Measurements from ENCODE around the gene ISX. TPM values are rescaled to one million over a fixed set of nuclear protein-coding genes. Genes with fewer than 3 reads are reported as not detected.

The ISX gene
- total RNA-seq, 6 experiments from 2014 or later: not detected

- Mint-ChIP-seq H3K36me3 (ENCODE audit: low read depth) (peaks cover 14% of the 10 kb centered on the region), H3K27ac (no peak overlapping the region), H3K9me3 (peaks cover 86% of the 10 kb centered on the region), H3K27me3 (ENCODE audit: insufficient read depth) (peaks cover 2% of the 10 kb centered on the region; the same call in 1 of the 2 replicates), H3K4me1 (ENCODE audit: low read depth) (no peaks in the 10 kb centered on the region), H3K4me3 (no peak overlapping the region)
- TF ChIP-seq CTCF (IDR thresholded peaks at IDR 0.05): peak; percentile 28; the same call in 1 of the 2 replicates
- no peak for DNase-seq
Observed at GRCh38 chr22:35037089-35037488, 28.9 kb upstream of the ISX start.

- TF ChIP-seq CTCF (IDR thresholded peaks at IDR 0.05): no peak
- H3K4me1 Mint-ChIP-seq (ENCODE audit: low read depth): no peaks in the 10 kb centered on the region
- no peak overlapping the region for H3K4me3 Mint-ChIP-seq
- H3K9me3 Mint-ChIP-seq: peaks cover 82% of the 10 kb centered on the region
- H3K36me3 Mint-ChIP-seq (ENCODE audit: low read depth): peaks cover 15% of the 10 kb centered on the region
- H3K27me3 Mint-ChIP-seq (ENCODE audit: insufficient read depth): no peaks in the 10 kb centered on the region
- DNase-seq: no peak
- no peak overlapping the region for H3K27ac Mint-ChIP-seq
Observed at GRCh38 chr22:35039625-35040024, 26.3 kb upstream of the ISX start.

GRCh38 chr22:35043252-35043933 lies 22.6 kb upstream of the ISX start:
- no peaks in the 10 kb centered on the region for H3K27me3 Mint-ChIP-seq (ENCODE audit: insufficient read depth)
- TF ChIP-seq CTCF (IDR thresholded peaks at IDR 0.05): peak; percentile 21; the same call in 1 of the 2 replicates
- H3K4me3 Mint-ChIP-seq: no peak overlapping the region
- no peak overlapping the region for H3K27ac Mint-ChIP-seq
- peaks cover 9% of the 10 kb centered on the region for H3K36me3 Mint-ChIP-seq (ENCODE audit: low read depth)
- no peaks in the 10 kb centered on the region for H3K4me1 Mint-ChIP-seq (ENCODE audit: low read depth)
- no peak for DNase-seq
- peaks cover 73% of the 10 kb centered on the region for H3K9me3 Mint-ChIP-seq

GRCh38 chr22:35043934-35044319 lies 22.0 kb upstream of the ISX start:
- TF ChIP-seq CTCF (IDR thresholded peaks at IDR 0.05): no peak
- Mint-ChIP-seq H3K4me1 (ENCODE audit: low read depth) (no peaks in the 10 kb centered on the region), H3K36me3 (ENCODE audit: low read depth) (peaks cover 9% of the 10 kb centered on the region), H3K9me3 (peaks cover 73% of the 10 kb centered on the region), H3K4me3 (no peak overlapping the region), H3K27ac (no peak overlapping the region), H3K27me3 (ENCODE audit: insufficient read depth) (no peaks in the 10 kb centered on the region)
- DNase-seq: no peak

- H3K27ac Mint-ChIP-seq: no peak overlapping the region
- H3K36me3 Mint-ChIP-seq (ENCODE audit: low read depth): peaks cover 9% of the 10 kb centered on the region
- H3K27me3 Mint-ChIP-seq (ENCODE audit: insufficient read depth): no peaks in the 10 kb centered on the region
- no peak for DNase-seq
- H3K9me3 Mint-ChIP-seq: peaks cover 75% of the 10 kb centered on the region
- TF ChIP-seq CTCF (IDR thresholded peaks at IDR 0.05): no peak
- H3K4me3 Mint-ChIP-seq: no peak overlapping the region
- H3K4me1 Mint-ChIP-seq (ENCODE audit: low read depth): no peaks in the 10 kb centered on the region
Observed at GRCh38 chr22:35044607-35045390, 21.2 kb upstream of the ISX start.

Measured in HFFc6 (cell line).